Measurements from ENCODE around the gene CACNA2D1. TPM values are rescaled to one million over a fixed set of nuclear protein-coding genes. Genes with fewer than 3 reads are reported as not detected.

Gene CACNA2D1
- total RNA-seq, 1 experiment from 2014 or later, result 36.2 TPM

- Histone ChIP-seq H3K27me3 (ENCODE audit: insufficient read depth, low read length) (no peaks in the 10 kb centered on the region), H3T11ph (ENCODE audit: low read length) (no peak overlapping the region), H3K79me2 (ENCODE audit: insufficient read depth, low read length) (no peaks in the 10 kb centered on the region), H3K4me1 (ENCODE audit: insufficient read depth, low read length) (no peaks in the 10 kb centered on the region), H2BK20ac (ENCODE audit: low read depth, low read length, poor library complexity, severe bottlenecking) (no peak overlapping the region), H4K8ac (replicated peaks; ENCODE audit: insufficient read length, low read depth, low read length) (no peak overlapping the region), H4K5ac (ENCODE audit: insufficient read length, low read depth, low read length) (no peak overlapping the region), H2AFZ (ENCODE audit: low read length) (no peak overlapping the region), H3K9ac (ENCODE audit: extremely low read depth, insufficient read length, low read length) (no peak overlapping the region), H3K27ac (ENCODE audit: insufficient read length, low read depth, low read length) (no peak overlapping the region), H3K56ac (ENCODE audit: insufficient read length, low read depth, low read length) (no peak overlapping the region), H3K23me2 (ENCODE audit: insufficient read length, low read depth, low read length, poor library complexity, severe bottlenecking) (no peaks in the 10 kb centered on the region), H3K4ac (ENCODE audit: low read depth, low read length) (no peak overlapping the region), H2BK15ac (ENCODE audit: low read depth, low read length) (no peak overlapping the region), H2AK5ac (ENCODE audit: insufficient read length, low read length) (no peak overlapping the region), H2BK120ac (ENCODE audit: low read depth, low read length, poor library complexity, severe bottlenecking) (no peak overlapping the region), H3K18ac (ENCODE audit: insufficient read length, low read depth, low read length) (no peak overlapping the region), H3K79me1 (ENCODE audit: insufficient read depth, low read depth, low read length, poor library complexity, severe bottlenecking) (no peaks in the 10 kb centered on the region), H4K91ac (ENCODE audit: insufficient read length, low read depth, low read length) (no peak overlapping the region), H3K23ac (ENCODE audit: insufficient read length, low read depth, low read length) (no peak overlapping the region), H2BK5ac (ENCODE audit: insufficient read length, low read length) (no peak overlapping the region), H3K14ac (ENCODE audit: insufficient read depth, low read length) (no peak overlapping the region), H3K4me2 (ENCODE audit: insufficient read depth, insufficient read length, low read length) (no peak overlapping the region), H3K9me3 (ENCODE audit: control insufficient read depth, low read depth, low read length) (no peaks in the 10 kb centered on the region), H2BK12ac (ENCODE audit: insufficient read length, low read depth, low read length) (no peak overlapping the region), H4K20me1 (ENCODE audit: control insufficient read depth, insufficient read depth, insufficient read length) (no peaks in the 10 kb centered on the region)
- Mint-ChIP-seq H3K4me3 (no peak overlapping the region), H3K27ac (no peak overlapping the region), H3K4me1 (no peaks in the 10 kb centered on the region), H3K9me3 (no peaks in the 10 kb centered on the region), H3K27me3 (ENCODE audit: low read depth) (no peaks in the 10 kb centered on the region), H3K36me3 (ENCODE audit: insufficient read depth in 1 of 3, low read depth in 3 of 3) (no peaks in the 10 kb centered on the region)
- no peak for TF ChIP-seq CTCF (conservative IDR thresholded peaks at IDR 0.05)
- no peak for DNase-seq
- no CpG with 5 or more reads among the region's 4 CpGs for WGBS (ENCODE audit: extremely low coverage, insufficient read length, low lambda C conversion rate)
These were observed 352.4 kb downstream of the CACNA2D1 start for GRCh38 chr7:82091126-82091684.
